ENCODE data around the gene MTMR2.
"Not testable (repeated sequence)": the region's sequence is repeated elsewhere in the genome, so short reads cannot be mapped to it uniquely, and the experiment has no call there.

The MTMR2 gene

DNA sequence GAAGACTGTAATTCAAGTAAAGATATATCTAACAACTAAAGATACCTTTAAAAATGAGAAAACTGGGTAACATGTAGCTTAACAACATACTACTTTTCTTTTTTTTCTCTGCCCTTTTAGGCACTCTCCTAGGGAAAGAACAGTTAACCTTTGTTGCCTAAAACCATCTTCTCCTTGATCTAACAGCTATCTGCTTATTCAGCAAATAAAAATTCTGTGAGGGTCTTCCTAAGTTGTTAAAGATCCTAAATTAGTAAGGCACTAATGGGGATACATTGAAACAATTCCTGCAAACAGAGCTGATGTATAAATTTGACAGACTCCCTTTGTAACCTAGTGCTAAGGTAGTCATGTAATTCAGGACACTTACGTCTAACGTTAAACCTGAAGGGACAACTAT lies 39.1 kb downstream of the MTMR2 start:
- in situ Hi-C loops (cut with MboI; ENCODE audit: low pct_unique_long_range_greater_than_20kb, low sequenced_read_pairs, unreplicated experiment) = no loop called here
- no peak for DNase-seq (ENCODE audit: low spot score)
- no peak for TF ChIP-seq CTCF (IDR thresholded peaks at IDR 0.05; ENCODE audit: extremely low read depth, insufficient read depth, missing control alignments)

DNA sequence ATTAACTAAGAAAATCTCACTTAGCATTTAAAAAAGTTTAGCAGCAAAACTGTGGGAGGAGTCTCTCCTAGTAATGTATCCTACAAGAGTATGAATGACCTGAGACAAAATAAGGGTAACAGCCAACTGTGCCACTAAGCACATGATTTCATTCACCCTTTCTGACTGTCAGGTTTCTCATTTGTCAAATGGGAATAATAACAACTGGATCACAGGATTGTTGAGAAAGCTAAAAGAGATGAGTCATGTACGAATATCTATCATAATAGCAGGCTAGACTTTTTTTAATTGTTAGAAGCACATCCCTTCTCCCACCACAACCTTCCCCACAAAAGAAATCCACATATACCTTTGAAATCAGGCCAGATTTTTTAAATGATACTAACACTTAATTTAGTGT lies 39.5 kb downstream of the MTMR2 start:
- in situ Hi-C loops (cut with MboI; ENCODE audit: low pct_unique_long_range_greater_than_20kb, low sequenced_read_pairs, unreplicated experiment) = no loop called here
- DNase-seq (ENCODE audit: low spot score) = no peak
- no peak for TF ChIP-seq CTCF (IDR thresholded peaks at IDR 0.05; ENCODE audit: extremely low read depth, insufficient read depth, missing control alignments)

GRCh38 chr11:95883381-95883780 lies 40.5 kb downstream of the MTMR2 start:
- no peak for TF ChIP-seq CTCF (IDR thresholded peaks at IDR 0.05; ENCODE audit: extremely low read depth, insufficient read depth, missing control alignments)
- no peak for DNase-seq (ENCODE audit: low spot score)
- in situ Hi-C loops (cut with MboI; ENCODE audit: low pct_unique_long_range_greater_than_20kb, low sequenced_read_pairs, unreplicated experiment) = no loop called here

- in situ Hi-C loops (cut with MboI; ENCODE audit: low pct_unique_long_range_greater_than_20kb, low sequenced_read_pairs, unreplicated experiment) = no loop called here
- no peak for TF ChIP-seq CTCF (IDR thresholded peaks at IDR 0.05; ENCODE audit: extremely low read depth, insufficient read depth, missing control alignments)
- no peak for DNase-seq (ENCODE audit: low spot score)
Measured at GRCh38 chr11:95877291-95877690, 46.6 kb downstream of the MTMR2 start.

DNA sequence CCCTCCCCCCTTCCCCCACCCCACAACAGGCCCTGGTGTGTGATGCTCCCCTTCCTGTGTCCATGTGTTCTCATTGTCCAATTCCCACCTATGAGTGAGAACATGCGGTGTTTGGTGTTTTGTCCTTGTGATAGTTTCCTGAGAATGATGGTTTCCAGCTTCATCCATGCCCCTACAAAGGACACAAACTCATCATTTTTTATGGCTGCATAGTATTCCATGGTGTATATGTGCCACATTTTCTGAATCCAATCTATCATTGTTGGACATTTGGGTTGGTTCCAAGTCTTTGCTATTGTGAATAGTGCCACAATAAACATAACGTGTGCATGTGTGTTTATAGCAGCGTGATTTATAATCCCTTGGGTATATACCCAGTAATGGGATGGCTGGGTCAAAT lies 53.0 kb downstream of the MTMR2 start:
- DNase-seq (ENCODE audit: low spot score); in situ Hi-C loops (cut with MboI; ENCODE audit: low pct_unique_long_range_greater_than_20kb, low sequenced_read_pairs, unreplicated experiment): not testable (repeated sequence)

DNA sequence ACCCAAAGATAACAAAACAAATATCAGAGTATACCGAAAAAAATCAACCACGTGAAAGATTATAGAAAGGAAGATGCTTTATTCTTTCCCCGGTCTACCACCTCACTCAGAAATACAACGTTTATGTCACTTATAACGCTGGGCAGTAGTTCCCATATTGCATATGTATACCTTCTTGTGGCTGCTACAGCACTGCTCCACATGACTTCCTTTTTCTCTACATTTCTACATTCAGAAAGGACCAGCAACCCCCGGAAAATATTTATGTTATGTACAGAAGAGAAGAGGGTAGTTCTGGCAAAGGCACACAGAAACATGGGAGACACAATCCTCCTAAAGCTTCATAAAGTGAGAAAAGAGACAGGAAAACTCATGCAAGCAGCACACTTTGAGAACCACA lies 56.8 kb downstream of the MTMR2 start:
- in situ Hi-C loops (cut with MboI; ENCODE audit: low pct_unique_long_range_greater_than_20kb, low sequenced_read_pairs, unreplicated experiment) = no loop called here
- DNase-seq (ENCODE audit: low spot score) = no peak
- no peak for TF ChIP-seq CTCF (IDR thresholded peaks at IDR 0.05; ENCODE audit: extremely low read depth, insufficient read depth, missing control alignments)

DNA sequence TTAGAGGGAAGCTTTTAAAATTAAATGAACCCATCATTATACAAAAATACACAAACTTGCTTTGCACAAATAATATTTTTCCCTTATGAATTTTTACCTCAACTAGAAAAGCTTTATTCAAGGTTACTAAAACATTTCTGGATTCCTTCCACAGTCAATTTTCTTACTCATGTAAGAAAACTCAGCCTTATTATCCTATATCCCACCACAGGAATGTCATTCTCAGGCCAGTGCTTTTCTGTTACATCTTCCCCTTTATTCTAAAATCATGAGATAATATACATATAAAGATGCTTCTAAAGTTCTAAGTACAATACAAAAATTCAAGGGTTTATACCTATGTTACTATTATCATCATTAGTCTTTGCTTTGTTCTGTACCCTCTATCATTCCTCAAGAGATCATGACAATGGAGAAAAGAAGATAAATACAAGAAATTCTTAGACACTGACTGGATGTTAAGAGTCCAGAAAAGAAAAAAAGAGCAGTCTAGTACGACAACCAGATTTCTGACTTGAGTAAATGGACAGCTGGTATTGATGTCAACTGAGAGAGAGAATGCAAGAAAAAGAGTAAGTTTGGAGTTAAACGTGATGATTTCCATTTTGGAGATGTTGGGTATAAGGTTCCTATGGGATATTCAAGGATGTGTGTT lies 60.3 kb downstream of the MTMR2 start:
- in situ Hi-C loops (cut with MboI; ENCODE audit: low pct_unique_long_range_greater_than_20kb, low sequenced_read_pairs, unreplicated experiment) = no loop called here
- TF ChIP-seq CTCF (IDR thresholded peaks at IDR 0.05; ENCODE audit: extremely low read depth, insufficient read depth, missing control alignments) = no peak
- DNase-seq (ENCODE audit: low spot score) = no peak

GRCh38 chr11:95860024-95860423 lies 63.9 kb downstream of the MTMR2 start:
- in situ Hi-C loops (cut with MboI; ENCODE audit: low pct_unique_long_range_greater_than_20kb, low sequenced_read_pairs, unreplicated experiment); DNase-seq (ENCODE audit: low spot score): not testable (repeated sequence)

DNA sequence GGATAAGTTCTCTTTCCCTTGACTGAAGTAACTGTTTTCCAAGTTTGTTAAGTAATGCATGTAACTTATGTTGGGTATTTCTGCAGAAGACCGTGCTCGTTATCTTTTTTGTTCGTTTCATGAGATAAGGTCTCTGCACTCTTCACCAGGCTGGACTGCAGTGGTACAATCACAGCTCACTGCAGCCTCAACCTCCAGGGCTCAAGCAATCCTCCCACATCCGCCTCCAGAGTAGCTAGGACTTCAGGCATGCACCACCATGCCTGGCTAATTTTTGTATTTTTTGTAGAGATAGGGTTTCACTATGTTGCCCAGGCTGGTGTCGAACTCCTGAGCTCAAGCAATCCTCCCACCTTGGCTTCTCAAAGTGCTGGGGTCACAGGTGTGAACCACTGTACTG lies 69.5 kb downstream of the MTMR2 start:
- in situ Hi-C loops (cut with MboI; ENCODE audit: low pct_unique_long_range_greater_than_20kb, low sequenced_read_pairs, unreplicated experiment); DNase-seq (ENCODE audit: low spot score): not testable (repeated sequence)

Data from GM13977 (cell line).